Measurements from ENCODE around the gene CLEC5A.

- TF ChIP-seq GATA2 (IDR thresholded peaks at IDR 0.05; ENCODE audit: low read depth, low read length) (no peak), GATA3 (IDR thresholded peaks at IDR 0.05; ENCODE audit: low read depth, low read length) (no peak)
Observed at GRCh38 chr7:141928146-141928844, 18.5 kb downstream of the CLEC5A start.
